GM12878 (cell line): ENCODE measurements around the gene SLC13A4. TPM values are rescaled to one million over a fixed set of nuclear protein-coding genes. Genes with fewer than 3 reads are reported as not detected.

ENCODE experiments used
- ATAC-seq: fragments of 200-7000 bp; cut with Tn5 transposase; 3 replicates; pipeline ENCODE4 v1.9.1; 2020; ENCODE audit warnings: mild to moderate bottlenecking, moderate library complexity
- BruUV-seq: library from RNA; stranded (reverse); fragments of 400-500 nt; replicated peaks from 2 replicates; lab custom pipeline; 2021; lab: Mats Ljungman, UMichigan
- CTCF ChIA-PET: fragments of 300-600 bp; sonication (Branson Sonifier 250); formaldehyde crosslinking; extraction: SDS; loops from one replicate; lab custom pipeline; 2021; ENCODE audit warnings: inconsistent platforms; lab: Yijun Ruan, JAX
- POLR2A ChIA-PET: fragments of 350-600 bp; formaldehyde crosslinking; extraction: SDS; loops from one replicate; lab custom pipeline; 2021; ENCODE audit warnings: inconsistent platforms; lab: Charles Lee
- RAD21 ChIA-PET: fragments of 300-600 bp; sonication (Branson Sonifier 250); formaldehyde crosslinking; loops from one replicate; lab custom pipeline; 2023; ENCODE audit warnings: antibody characterized with exemption; ENCODE audit not compliant: unreplicated experiment; lab: Charles Lee
- SMC1A ChIA-PET: fragments of 300-600 bp; sonication (Branson Sonifier 250); formaldehyde crosslinking; loops from one replicate; lab custom pipeline; 2023; ENCODE audit not compliant: unreplicated experiment, uncharacterized antibody; lab: Charles Lee
- DNase-seq: peaks from one replicate; pipeline ENCODE4 v3.0.0-alpha.2; 2011; ENCODE audit warnings: low read depth, low spot score
- FAIRE-seq: peaks from 3 replicates; lab custom pipeline; 2011; peaks lifted over from hg19 to GRCh38; lab: Jason Lieb, UNC
- H2AFZ ChIP-seq: 2 replicates; pipeline ENCODE4 v1.6.0; 2011; ENCODE audit warnings: low read depth, low read length, control low read depth; ENCODE audit not compliant: control insufficient read depth
- H3K27ac ChIP-seq: 2 replicates; pipeline ENCODE4 v1.5.1; 2011; ENCODE audit warnings: control low read depth; ENCODE audit not compliant: control insufficient read depth, insufficient read depth
- H3K27me3 ChIP-seq, 2 experiments: replicated peaks in 1 of 2; 2 replicates each; pipeline versions ENCODE4 v1.6.0 to v1.6.1; 2011; ENCODE audit warnings: low read length in 1 of 2; ENCODE audit not compliant: control insufficient read depth in 2 of 2, insufficient read depth in 2 of 2
- H3K36me3 ChIP-seq, 2 experiments: 2 replicates each; pipeline ENCODE4 v1.5.1; 2011; ENCODE audit warnings: low read length in 1 of 2; ENCODE audit not compliant: control insufficient read depth in 2 of 2, insufficient read depth in 2 of 2
- H3K4me1 ChIP-seq: 2 replicates; pipeline ENCODE4 v1.6.1; 2011; ENCODE audit warnings: mild to moderate bottlenecking, low read length, moderate library complexity, mixed read lengths; ENCODE audit not compliant: control insufficient read depth, insufficient read depth
- H3K4me2 ChIP-seq: 2 replicates; pipeline ENCODE4 v1.6.0; 2011; ENCODE audit warnings: control low read depth; ENCODE audit not compliant: control insufficient read depth, insufficient read depth
- H3K4me3 ChIP-seq: fragments of 200-600 bp; sonication (generic); 2 replicates; pipeline ENCODE4 v1.5.1; 2016
- H3K79me2 ChIP-seq: 2 replicates; pipeline ENCODE4 v1.6.0; 2011; ENCODE audit warnings: low read length; ENCODE audit not compliant: control insufficient read depth, insufficient read depth
- H3K9ac ChIP-seq: 2 replicates; pipeline ENCODE4 v1.8.0; 2011; ENCODE audit warnings: low read length, control low read depth, mixed read lengths; ENCODE audit not compliant: control insufficient read depth, insufficient read depth
- H3K9me3 ChIP-seq: replicated peaks from 3 replicates; pipeline ENCODE4 v1.5.1; 2011; ENCODE audit warnings: mild to moderate bottlenecking, low read length; ENCODE audit not compliant: control insufficient read depth, insufficient read depth
- H4K20me1 ChIP-seq: 2 replicates; pipeline ENCODE4 v1.6.0; 2011; ENCODE audit not compliant: control insufficient read depth, insufficient read depth
- CHD4 ChIP-seq: fragments of 200-600 bp; sonication (generic); IDR thresholded peaks from 2 replicates; pipeline ENCODE4 v1.6.1; 2016; ENCODE audit warnings: mild to moderate bottlenecking
- FOS ChIP-seq: IDR thresholded peaks from 3 replicates; pipeline ENCODE4 v1.6.1; 2011; ENCODE audit warnings: borderline replicate concordance; ENCODE audit not compliant: insufficient read length; ENCODE audit errors: extremely low read depth
- JUND ChIP-seq: IDR thresholded peaks from 2 replicates; pipeline ENCODE4 v1.6.1; 2012; ENCODE audit warnings: low read depth, mild to moderate bottlenecking, low read length, improper control_type of control experiment, moderate library complexity
- MYB ChIP-seq: fragments of 150-350 bp; IDR thresholded peaks from 2 replicates; pipeline ENCODE4 v1.6.1; 2014; ENCODE audit warnings: mild to moderate bottlenecking, low read depth, low read length, borderline replicate concordance
- RFX5 ChIP-seq: IDR thresholded peaks from 2 replicates; pipeline ENCODE4 v1.6.1; 2011; ENCODE audit warnings: low read depth, low read length, improper control_type of control experiment
- SKIL ChIP-seq: fragments of 450-650 bp; IDR thresholded peaks from 2 replicates; pipeline ENCODE4 v1.6.1; 2017; ENCODE audit warnings: mild to moderate bottlenecking, low read depth, inconsistent platforms; ENCODE audit not compliant: poor library complexity, severe bottlenecking
- WGBS: methylation state at CpG from one replicate; pipeline ENCODE4 v1.1.6; 2016; ENCODE audit warnings: low lambda C conversion rate; ENCODE audit not compliant: insufficient replicate concordance, insufficient coverage; ENCODE audit errors: missing lambda C conversion rate; 5-methylcytosine and 5-hydroxymethylcytosine counted together
- in situ Hi-C: fragments of 300-500 bp; cut with MboI; formaldehyde crosslinking; loops from 9 replicates; pipeline ENCODE4 v1.14.3; 2018; ENCODE audit warnings: mixed read lengths
- intact Hi-C: fragments of 100-400 bp; cut with micrococcal nuclease; formaldehyde crosslinking; loops from one replicate; pipeline ENCODE4 v1.14.2; 2022; ENCODE audit not compliant: unreplicated experiment
- polyA plus RNA-seq, 11 experiments: library from polyadenylated mRNA; depleted of rRNA in 4 of 11; unstranded in 6 of 11; stranded (reverse) in 5 of 11; fragments of >200 nt; fragmentation: Nextera tagmentation in 4 of 11; fragmentation: Illumina TruSeq in 1 of 11; extraction: Ambion mirVana in 4 of 11; extraction: Trizol in 1 of 11; gene quantifications; 1 replicate in 1 of 11; 2 replicates in 10 of 11; pipeline versions ENCODE4 v1.2.1 to v1.2.3, GENCODE V29; 2011 to 2016; ENCODE audit warnings: inconsistent platforms in 2 of 11, missing spikeins in 2 of 11, low read depth in 1 of 11
- total RNA-seq, 4 experiments: library from RNA; depleted of rRNA in 3 of 4; stranded (reverse); fragments of >200 nt in 3 of 4; fragmentation: Illumina TruSeq in 1 of 4; extraction: Trizol in 1 of 4; gene quantifications; 2 replicates each; pipeline versions ENCODE4 v1.2.1 to v1.2.3, GENCODE V29; 2013 to 2021

The SLC13A4 gene
- total and polyA plus RNA-seq, 10 of the 15 experiments (the other 5 are each of a cell fraction or from before 2014, with no cell fraction given), result 0.14 to 0.23 (median 0.20) TPM; not detected in 7

- Histone ChIP-seq H3K4me2 (no peak overlapping the region), H3K27ac (no peak overlapping the region), H3K27me3 (no peaks in the 10 kb centered on the region), H3K4me1 (peaks cover 2% of the 10 kb centered on the region; the same call in 1 of the 2 replicates), H3K4me3 (no peak overlapping the region), H3K9ac (no peak overlapping the region), H2AFZ (no peak overlapping the region), H3K36me3 (no peaks in the 10 kb centered on the region; a peak in 1 of 4 replicates), H4K20me1 (no peaks in the 10 kb centered on the region), H3K79me2 (peaks cover 31% of the 10 kb centered on the region), H3K9me3 (no peaks in the 10 kb centered on the region; the same call in 2 of the 3 replicates)
- ATAC-seq (no peak), FAIRE-seq (no peak), DNase-seq (no peak)
- BruUV-seq, result no TSS peak
- in situ Hi-C loops, result loop anchor here (10.0 kb wide), 1 partner anchor 310 kb away; the partner anchor contains the start of gene MTPN
- intact Hi-C loops, result loop anchor here (10.0 kb wide), 1 partner anchor 310 kb away; the partner anchor contains the start of gene MTPN
- RAD21 ChIA-PET, result no interaction called here
- SMC1A ChIA-PET, result interaction anchor here (0.6 to 1.1 kb wide), 2 partner anchors 20 to 1893 kb away, joined by 3 to 5 read pairs; no protein-coding TSS in a partner anchor
- POLR2A ChIA-PET, result interaction anchor here (0.7 kb wide), 1 partner anchor 83 kb away, joined by 6 read pairs; no protein-coding TSS in a partner anchor
- 64% methylated on average over 3 of the region's 3 CpGs for WGBS
- TF ChIP-seq FOS (no peak), JUND (no peak), SKIL (no peak), MYB (no peak), CHD4 (no peak), RFX5 (no peak)
- CTCF ChIA-PET, result interaction anchor here (1.4 to 10.3 kb wide), 4 partner anchors 9 to 385 kb away, joined by 5 to 89 read pairs (median 40); no protein-coding TSS in a partner anchor
Observed at GRCh38 chr7:135665042-135665441, 62.9 kb downstream of the SLC13A4 start.
